Choroid plexus epithelial cell (primary cell): ENCODE results near the gene ACTG1.

ENCODE experiments used
- DNase-seq: peaks from one replicate; pipeline ENCODE4 v3.0.0-alpha.2; 2010; ENCODE audit warnings: low read depth
- H3K4me3 ChIP-seq: 2 replicates; pipeline ENCODE4 v1.5.1; 2011; ENCODE audit warnings: low read depth, mild to moderate bottlenecking, control low read depth, low read length, moderate library complexity
- TF ChIP-seq, protein P1 (sequence below): conservative IDR thresholded peaks from 2 replicates; pipeline ENCODE4 v1.5.1; 2011; ENCODE audit warnings: low read depth, mild to moderate bottlenecking, control low read depth, inconsistent platforms, low read length, moderate library complexity

ACTG1 gene

DNA sequence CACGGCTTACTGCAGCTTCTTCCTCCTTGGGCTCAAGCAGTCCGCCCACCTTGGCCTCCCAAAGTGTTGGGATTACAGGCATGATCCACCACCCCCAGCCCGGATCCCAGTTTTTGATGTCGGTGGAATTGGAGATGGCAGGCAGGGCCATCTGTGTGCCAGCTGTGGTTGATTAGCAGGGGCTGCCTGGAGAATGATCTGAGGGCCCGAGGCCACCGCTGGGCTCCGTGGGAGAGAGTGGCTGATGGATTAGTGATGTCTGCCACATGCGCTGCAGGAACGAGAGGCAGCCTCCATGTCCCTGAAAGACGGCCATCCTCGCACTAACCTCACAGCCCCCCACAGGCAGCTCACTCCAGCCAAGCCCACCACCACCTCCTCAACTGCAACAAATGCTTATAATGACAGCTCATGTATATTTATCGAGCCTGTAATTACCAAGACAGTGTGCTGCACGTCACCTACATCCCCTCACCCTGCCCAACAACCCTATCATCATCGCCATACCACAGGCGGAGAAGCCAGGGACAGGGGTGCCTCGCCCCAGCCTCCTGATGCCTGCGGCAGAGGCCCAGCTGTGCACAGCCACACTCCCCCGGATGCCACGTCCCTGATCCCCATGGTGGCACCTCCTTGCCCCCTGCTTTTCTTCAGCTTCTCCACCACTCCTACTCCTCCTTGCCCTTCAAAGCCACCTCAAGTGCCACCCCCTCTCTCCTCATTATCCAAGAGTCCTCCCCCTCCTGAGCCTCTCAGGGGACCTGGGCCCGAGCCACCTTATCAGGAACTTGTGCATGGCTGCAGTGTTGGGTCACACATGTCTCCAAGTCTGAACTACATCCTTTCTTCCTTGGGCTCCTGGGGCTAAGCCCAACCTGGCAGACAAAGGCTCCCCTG, 33.2 kb downstream of the ACTG1 start:
- no peak overlapping the region for H3K4me3 ChIP-seq
- TF ChIP-seq, protein P1, sequence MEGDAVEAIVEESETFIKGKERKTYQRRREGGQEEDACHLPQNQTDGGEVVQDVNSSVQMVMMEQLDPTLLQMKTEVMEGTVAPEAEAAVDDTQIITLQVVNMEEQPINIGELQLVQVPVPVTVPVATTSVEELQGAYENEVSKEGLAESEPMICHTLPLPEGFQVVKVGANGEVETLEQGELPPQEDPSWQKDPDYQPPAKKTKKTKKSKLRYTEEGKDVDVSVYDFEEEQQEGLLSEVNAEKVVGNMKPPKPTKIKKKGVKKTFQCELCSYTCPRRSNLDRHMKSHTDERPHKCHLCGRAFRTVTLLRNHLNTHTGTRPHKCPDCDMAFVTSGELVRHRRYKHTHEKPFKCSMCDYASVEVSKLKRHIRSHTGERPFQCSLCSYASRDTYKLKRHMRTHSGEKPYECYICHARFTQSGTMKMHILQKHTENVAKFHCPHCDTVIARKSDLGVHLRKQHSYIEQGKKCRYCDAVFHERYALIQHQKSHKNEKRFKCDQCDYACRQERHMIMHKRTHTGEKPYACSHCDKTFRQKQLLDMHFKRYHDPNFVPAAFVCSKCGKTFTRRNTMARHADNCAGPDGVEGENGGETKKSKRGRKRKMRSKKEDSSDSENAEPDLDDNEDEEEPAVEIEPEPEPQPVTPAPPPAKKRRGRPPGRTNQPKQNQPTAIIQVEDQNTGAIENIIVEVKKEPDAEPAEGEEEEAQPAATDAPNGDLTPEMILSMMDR: no peak
- DNase-seq: no peak

DNA sequence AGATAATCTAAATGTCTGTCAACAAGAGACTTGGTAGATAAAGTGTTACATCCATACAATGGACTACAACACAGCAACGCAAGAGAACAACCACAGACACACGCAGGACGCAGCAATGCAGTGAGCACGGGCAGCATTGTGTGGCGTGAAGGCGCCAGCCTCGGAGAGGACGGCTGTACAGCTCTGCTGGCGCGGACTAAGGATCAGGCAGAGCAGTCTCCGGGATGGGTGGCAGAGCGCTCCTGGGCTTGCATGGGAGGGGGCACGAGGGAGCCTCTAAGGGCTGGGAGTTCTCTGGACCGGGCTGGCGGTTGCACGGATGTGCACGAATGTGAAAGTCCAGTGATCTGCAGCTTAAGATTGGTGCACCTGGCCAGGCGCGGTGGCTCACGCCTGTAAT, 34.5 kb downstream of the ACTG1 start:
- no peak for DNase-seq
- TF ChIP-seq, protein P1: no peak
- no peak overlapping the region for H3K4me3 ChIP-seq

DNA sequence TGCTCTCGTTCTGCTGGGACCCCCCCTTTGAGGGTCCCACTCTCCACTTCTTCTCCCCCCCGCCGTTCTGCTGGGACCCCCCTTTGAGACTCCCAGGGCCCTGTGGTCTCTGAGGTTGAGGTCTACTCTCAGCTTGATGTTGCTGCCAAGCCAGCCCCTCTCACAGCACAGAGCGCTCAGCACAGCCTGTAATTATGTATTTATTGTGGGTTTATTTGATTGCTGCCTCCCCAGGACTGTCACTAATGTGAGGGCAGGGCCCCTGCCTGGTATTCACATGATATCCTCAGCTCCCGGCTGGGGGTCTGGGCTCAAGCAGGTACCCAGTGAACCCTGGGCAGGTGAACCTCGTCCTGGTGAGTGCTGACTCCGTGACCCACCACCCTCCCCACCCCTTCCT, 35.4 kb downstream of the ACTG1 start:
- TF ChIP-seq, protein P1: no peak
- no peak for DNase-seq
- no peak overlapping the region for H3K4me3 ChIP-seq

DNA sequence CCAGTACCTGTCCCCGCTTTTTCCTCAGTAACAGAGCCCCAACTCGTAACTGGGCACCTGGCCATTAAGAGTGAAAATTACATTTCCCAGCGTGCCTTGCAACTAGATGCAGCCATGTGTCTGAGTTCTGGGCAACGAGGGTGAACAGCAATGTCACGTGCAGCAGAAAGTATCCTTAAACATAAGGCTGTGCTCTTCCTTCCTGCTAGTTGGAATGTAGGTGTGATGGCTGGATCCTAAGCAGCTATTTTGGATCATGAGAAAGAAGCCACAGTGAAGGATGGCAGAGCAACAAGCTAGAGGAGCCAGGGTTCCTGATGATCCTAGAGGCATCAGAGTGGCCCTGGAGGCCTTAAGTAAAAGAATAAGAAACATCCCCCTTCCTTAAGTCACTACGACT, 36.0 kb downstream of the ACTG1 start:
- DNase-seq: no peak
- H3K4me3 ChIP-seq: no peak overlapping the region
- TF ChIP-seq, protein P1: no peak

DNA sequence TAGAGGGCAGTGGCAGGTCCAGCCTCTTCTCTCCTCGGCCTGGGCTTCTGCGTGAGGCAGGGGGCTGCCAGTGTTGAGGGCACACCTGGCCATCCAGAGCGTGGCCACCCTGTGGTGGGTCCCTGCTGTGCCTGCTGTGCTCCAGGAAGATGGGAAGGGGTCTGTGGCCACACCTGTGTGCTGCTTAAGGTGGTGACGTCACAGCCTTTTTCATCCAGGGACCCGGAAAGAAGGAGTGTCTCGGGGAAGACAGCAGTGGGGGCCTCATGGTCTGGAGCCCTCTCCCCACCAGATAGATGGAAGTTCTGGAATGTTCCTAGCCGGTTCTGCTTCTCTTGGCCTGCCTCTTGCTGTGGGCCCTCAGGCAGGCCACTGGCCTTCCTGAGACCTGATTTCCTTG, 36.5 kb downstream of the ACTG1 start:
- no peak for DNase-seq
- no peak overlapping the region for H3K4me3 ChIP-seq
- TF ChIP-seq, protein P1: no peak

DNA sequence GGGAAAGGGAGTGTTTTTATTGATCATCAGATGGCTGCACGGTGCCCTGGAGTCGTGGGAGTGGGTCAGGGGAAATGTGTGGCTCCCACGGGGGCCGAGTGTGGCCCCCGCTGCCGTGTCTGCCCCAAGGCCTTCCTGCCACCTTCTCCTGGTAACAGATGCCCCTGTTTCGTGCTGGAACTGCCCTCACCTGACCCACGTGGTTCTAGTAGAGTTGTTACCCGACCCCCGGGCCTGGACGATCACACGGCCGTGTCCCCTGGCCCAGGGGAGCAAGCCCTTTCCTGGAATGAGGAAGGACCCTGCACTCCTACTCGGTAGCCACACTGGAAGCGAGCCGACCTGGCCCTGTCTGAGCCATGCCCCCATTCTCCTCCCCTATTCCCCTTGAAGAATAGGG, 37.6 kb downstream of the ACTG1 start:
- DNase-seq: no peak
- TF ChIP-seq, protein P1: no peak
- no peak overlapping the region for H3K4me3 ChIP-seq

DNA sequence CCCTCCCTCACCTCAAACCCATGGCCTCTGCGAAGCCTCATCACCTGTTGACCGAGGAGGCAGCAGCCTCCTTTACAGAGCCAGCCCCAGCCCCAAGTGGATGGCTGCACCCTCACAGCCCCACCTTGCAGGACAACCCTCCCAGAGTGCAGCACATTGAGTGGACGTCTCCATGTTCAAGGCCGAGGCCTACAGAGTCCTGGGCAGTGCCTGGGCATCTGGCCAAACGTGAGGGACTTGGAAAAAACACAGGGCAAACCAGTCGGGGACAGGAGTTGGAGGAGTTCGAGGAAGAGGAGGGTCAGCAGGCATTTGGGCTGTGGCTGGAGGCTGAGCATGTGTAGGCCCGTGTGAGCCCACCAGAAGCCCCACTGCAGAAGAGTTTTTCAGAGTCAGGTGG, 39.6 kb downstream of the ACTG1 start:
- DNase-seq: no peak
- H3K4me3 ChIP-seq: no peak overlapping the region
- TF ChIP-seq, protein P1: no peak
